Ovary (tissue), 3 donors: ENCODE data around the gene CASTOR1.

ENCODE experiments used
- CTCF ChIP-seq, 3 donors: fragments of 450-650 bp in 2 of 3; fragments of 200-600 bp in 1 of 3; IDR thresholded peaks; one replicate each; pipeline versions ENCODE4 v1.5.1 to v1.8.0; 2016 to 2022; ENCODE audit warnings: antibody characterized with exemption in 3 of 3, mild to moderate bottlenecking in 1 of 3
- EP300 ChIP-seq: sonication (generic); formaldehyde crosslinking; IDR thresholded peaks from one replicate; pipeline ENCODE4 v1.6.1; 2017; ENCODE audit warnings: antibody characterized with exemption
- donor health status: DM: no; HTN: no; CAD: no.

GRCh38 chr22:30297276-30297990, 8.1 kb upstream of the CASTOR1 start:
- TF ChIP-seq EP300 (no peak), CTCF (IDR thresholded peaks at IDR 0.05) (no peak)
